IMR-90 (cell line): Measurements from ENCODE around the gene ACOX3. TPM values are rescaled to one million over a fixed set of nuclear protein-coding genes. Genes with fewer than 3 reads are reported as not detected.

Source experiments
- ATAC-seq: fragments of 200-7000 bp; cut with Tn5 transposase; 2 replicates; pipeline ENCODE4 v1.9.1; 2020; ENCODE audit warnings: low read depth, mild to moderate bottlenecking, moderate library complexity
- BruUV-seq: library from RNA; stranded (reverse); fragments of 400-500 nt; replicated peaks from 2 replicates; lab custom pipeline; 2021; lab: Mats Ljungman, UMichigan
- CTCF ChIA-PET: fragments of 300-600 bp; formaldehyde crosslinking; extraction: SDS; loops from one replicate; lab custom pipeline; 2021; ENCODE audit warnings: antibody characterized with exemption; lab: Yijun Ruan, JAX
- POLR2A ChIA-PET: fragments of 300-600 bp; sonication (Branson Sonifier 250); formaldehyde crosslinking; loops from one replicate; lab custom pipeline; 2022; ENCODE audit warnings: antibody characterized with exemption; ENCODE audit not compliant: unreplicated experiment; lab: Charles Lee
- DNase-seq: peaks from one replicate; pipeline ENCODE4 v3.0.0; 2013
- H2AFZ ChIP-seq: replicated peaks from 2 replicates; pipeline ENCODE3; 2013; ENCODE audit warnings: low read length, mild to moderate bottlenecking; ENCODE audit not compliant: poor library complexity
- H2AK5ac ChIP-seq: 2 replicates; pipeline ENCODE4 v1.6.1; 2013; ENCODE audit warnings: low read depth, low read length, inconsistent platforms
- H2AK9ac ChIP-seq: replicated peaks from 2 replicates; pipeline ENCODE3; 2013; ENCODE audit warnings: mild to moderate bottlenecking, low read depth, low read length, moderate library complexity; ENCODE audit not compliant: poor library complexity
- H2BK120ac ChIP-seq: 2 replicates; pipeline ENCODE4 v1.6.1; 2013; ENCODE audit warnings: low read depth, low read length, inconsistent platforms
- H2BK15ac ChIP-seq: 3 replicates; pipeline ENCODE4 v1.6.1; 2013; ENCODE audit warnings: low read depth, low read length, inconsistent platforms
- H2BK20ac ChIP-seq: 2 replicates; pipeline ENCODE4 v1.6.1; 2013; ENCODE audit warnings: low read depth, mild to moderate bottlenecking, inconsistent platforms, low read length, moderate library complexity
- H2BK5ac ChIP-seq: 2 replicates; pipeline ENCODE4 v1.6.1; 2013; ENCODE audit warnings: mild to moderate bottlenecking, low read depth, low read length, inconsistent platforms; ENCODE audit not compliant: poor library complexity, severe bottlenecking
- H3K14ac ChIP-seq: replicated peaks from 2 replicates; pipeline ENCODE4 v1.6.1; 2013; ENCODE audit warnings: low read depth, low read length, inconsistent platforms
- H3K18ac ChIP-seq: 2 replicates; pipeline ENCODE4 v1.6.1; 2013; ENCODE audit warnings: low read depth, low read length, control low read depth
- H3K23ac ChIP-seq: 2 replicates; pipeline ENCODE4 v1.6.1; 2013; ENCODE audit warnings: low read depth, low read length, inconsistent platforms
- H3K27ac ChIP-seq: 2 replicates; pipeline ENCODE4 v1.5.1; 2013; ENCODE audit warnings: mild to moderate bottlenecking, control low read depth, low read length; ENCODE audit not compliant: insufficient read depth
- H3K27me3 ChIP-seq: 2 replicates; pipeline ENCODE4 v1.6.1; 2013; ENCODE audit warnings: low read length; ENCODE audit not compliant: control insufficient read depth, insufficient read depth
- H3K36me3 ChIP-seq: 2 replicates; pipeline ENCODE4 v1.6.1; 2013; ENCODE audit warnings: low read length, mixed read lengths; ENCODE audit not compliant: control insufficient read depth, insufficient read depth
- H3K4ac ChIP-seq: 2 replicates; pipeline ENCODE4 v1.6.1; 2013; ENCODE audit warnings: low read depth, low read length, inconsistent platforms
- H3K4me1 ChIP-seq: 2 replicates; pipeline ENCODE4 v1.6.1; 2013; ENCODE audit warnings: low read length, mixed read lengths; ENCODE audit not compliant: control insufficient read depth, insufficient read depth
- H3K4me2 ChIP-seq: 2 replicates; pipeline ENCODE4 v1.6.1; 2013; ENCODE audit warnings: low read depth, mild to moderate bottlenecking, control low read depth, low read length, moderate library complexity
- H3K4me3 ChIP-seq: 2 replicates; pipeline ENCODE4 v1.5.1; 2013; ENCODE audit warnings: low read depth, mild to moderate bottlenecking, control low read depth, low read length, moderate library complexity; ENCODE audit not compliant: insufficient read depth
- H3K56ac ChIP-seq: 2 replicates; pipeline ENCODE4 v1.6.1; 2013; ENCODE audit warnings: low read length, inconsistent platforms; ENCODE audit not compliant: insufficient read depth; ENCODE audit errors: extremely low read depth
- H3K79me1 ChIP-seq, 2 experiments: 2 replicates each; pipeline ENCODE4 v1.6.1; 2013; ENCODE audit warnings: low read length in 2 of 2, inconsistent platforms in 1 of 2, low read depth in 1 of 2
- H3K9ac ChIP-seq: 2 replicates; pipeline ENCODE4 v1.6.1; 2013; ENCODE audit warnings: low read depth, low read length, control low read depth
- H3K9me1 ChIP-seq: 2 replicates; pipeline ENCODE4 v1.6.1; 2013; ENCODE audit warnings: low read length, inconsistent platforms; ENCODE audit not compliant: insufficient read depth
- H3K9me3 ChIP-seq: 2 replicates; pipeline ENCODE4 v1.6.1; 2013; ENCODE audit warnings: low read length; ENCODE audit not compliant: control insufficient read depth, insufficient read depth
- H4K20me1 ChIP-seq: 2 replicates; pipeline ENCODE4 v1.6.1; 2013; ENCODE audit warnings: low read length, inconsistent platforms; ENCODE audit not compliant: insufficient read depth
- H4K5ac ChIP-seq: 2 replicates; pipeline ENCODE4 v1.6.1; 2013; ENCODE audit warnings: mild to moderate bottlenecking, low read depth, low read length, control low read depth
- H4K8ac ChIP-seq, 2 experiments: 2 replicates each; pipeline ENCODE4 v1.6.1; 2013; ENCODE audit warnings: low read depth in 2 of 2, low read length in 2 of 2, control low read depth in 1 of 2, inconsistent platforms in 1 of 2
- H4K91ac ChIP-seq: 2 replicates; pipeline ENCODE4 v1.6.1; 2013; ENCODE audit warnings: low read depth, low read length, inconsistent platforms; ENCODE audit not compliant: insufficient read depth
- BHLHE40 ChIP-seq: fragments of 150-350 bp; IDR thresholded peaks from 2 replicates; pipeline ENCODE4 v1.6.1; 2016; ENCODE audit warnings: mild to moderate bottlenecking, low read depth, low read length
- CEBPB ChIP-seq: IDR thresholded peaks from 2 replicates; pipeline ENCODE4 v1.6.1; 2012; ENCODE audit warnings: low read depth, low read length, improper control_type of control experiment
- CHD1 ChIP-seq: IDR thresholded peaks from 2 replicates; pipeline ENCODE4 v1.6.1; 2012; ENCODE audit warnings: low read depth, low read length, improper control_type of control experiment
- MAFK ChIP-seq: IDR thresholded peaks from 2 replicates; pipeline ENCODE4 v1.6.1; 2012; ENCODE audit warnings: low read depth, low read length, improper control_type of control experiment
- NFE2L2 ChIP-seq: fragments of 150-350 bp; IDR thresholded peaks from 2 replicates; pipeline ENCODE4 v1.6.1; 2016; ENCODE audit warnings: low read depth, mild to moderate bottlenecking, low read length
- RAD21 ChIP-seq: IDR thresholded peaks from 2 replicates; pipeline ENCODE4 v1.6.1; 2012; ENCODE audit warnings: low read length, improper control_type of control experiment
- RCOR1 ChIP-seq: IDR thresholded peaks from 2 replicates; pipeline ENCODE4 v1.6.1; 2012; ENCODE audit warnings: mild to moderate bottlenecking, low read length, improper control_type of control experiment; ENCODE audit not compliant: insufficient replicate concordance
- RFX5 ChIP-seq: IDR thresholded peaks from 2 replicates; pipeline ENCODE4 v1.8.0; 2012; ENCODE audit warnings: low read depth, mild to moderate bottlenecking, low read length, moderate library complexity
- WGBS, 2 experiments: methylation state at CpG; one replicate each; pipeline versions ENCODE4 v1.1.5 to v1.1.7; 2013; ENCODE audit warnings: missing lambda C conversion rate in 2 of 2; ENCODE audit not compliant: insufficient read length in 1 of 2; ENCODE audit errors: extremely low coverage in 2 of 2; 5-methylcytosine and 5-hydroxymethylcytosine counted together
- dilution Hi-C: fragments of 300-500 bp; cut with HindIII; formaldehyde crosslinking; loops from one replicate; pipeline ENCODE4 v1.14.3; 2018; ENCODE audit warnings: low sequenced_read_pairs; ENCODE audit not compliant: unreplicated experiment
- in situ Hi-C: fragments of 300-500 bp; cut with MboI; formaldehyde crosslinking; loops from 3 replicates; pipeline ENCODE4 v1.14.3; 2019; ENCODE audit warnings: low sequenced_read_pairs, inconsistent platforms, mixed read lengths
- intact Hi-C: fragments of 100-400 bp; cut with micrococcal nuclease; formaldehyde crosslinking; loops from 2 replicates; pipeline ENCODE4 v1.10.0; 2022
- polyA plus RNA-seq, 3 experiments: library from polyadenylated mRNA; depleted of rRNA; stranded (reverse); fragments of >200 nt; gene quantifications; 2 replicates each; pipeline ENCODE4 v1.2.3, GENCODE V29; 2012; ENCODE audit warnings: low replicate concordance in 1 of 3
- total RNA-seq: library from RNA; depleted of rRNA; stranded (reverse); fragments of >200 nt; gene quantifications from 2 replicates; pipeline ENCODE4 v1.2.3, GENCODE V29; 2012
- TF ChIP-seq, protein P1 (sequence below): fragments of 150-350 bp; IDR thresholded peaks from 2 replicates; pipeline ENCODE4 v1.6.1; 2016; ENCODE audit warnings: low read depth, mild to moderate bottlenecking, low read length, moderate library complexity, borderline replicate concordance

Gene ACOX3
- total and polyA plus RNA-seq, 2 of the 4 experiments (the other 2 are of a cell fraction): 15.2 to 25.8 TPM

DNA sequence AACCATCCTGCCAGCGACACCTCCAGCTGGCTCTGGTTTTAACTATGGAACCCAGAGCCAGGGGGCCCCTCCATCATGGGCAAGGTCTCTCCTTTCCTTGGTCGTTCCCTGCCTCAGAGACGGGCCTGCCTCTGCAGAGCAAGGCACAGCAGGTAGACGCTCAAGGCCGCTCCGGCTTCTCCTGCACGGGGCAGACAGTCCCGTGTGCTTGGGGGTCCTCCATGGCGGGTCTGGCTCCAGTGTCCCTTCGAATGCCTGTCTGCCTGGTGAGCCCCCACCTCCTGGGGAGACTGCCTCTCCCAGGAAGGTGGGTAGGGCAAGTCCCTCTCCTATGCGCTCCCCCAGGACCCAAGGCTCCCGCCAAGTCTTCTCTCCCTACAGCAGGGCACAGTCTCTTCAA lies 71.5 kb downstream of the ACOX3 start:
- Histone ChIP-seq H3K27ac (no peak overlapping the region), H4K5ac (no peak overlapping the region), H3K4me3 (no peak overlapping the region), H4K20me1 (no peaks in the 10 kb centered on the region; the same call in 1 of the 2 replicates), H4K91ac (no peak overlapping the region), H2BK20ac (no peak overlapping the region), H2BK5ac (no peak overlapping the region), H2BK120ac (no peak overlapping the region), H3K9me3 (no peaks in the 10 kb centered on the region), H3K27me3 (no peaks in the 10 kb centered on the region), H3K9me1 (no peaks in the 10 kb centered on the region), H3K4me1 (no peaks in the 10 kb centered on the region), H4K8ac (no peak overlapping the region), H3K56ac (no peak overlapping the region), H3K23ac (no peak overlapping the region), H2AK5ac (no peak overlapping the region), H3K4me2 (no peak overlapping the region), H2AFZ (no peak overlapping the region), H3K9ac (no peak overlapping the region), H3K14ac (no peak overlapping the region), H3K36me3 (peaks cover 8% of the 10 kb centered on the region; the same call in 1 of the 2 replicates), H3K79me1 (no peaks in the 10 kb centered on the region), H3K4ac (no peak overlapping the region), H2AK9ac (no peak overlapping the region), H2BK15ac (no peak overlapping the region), H3K18ac (no peak overlapping the region)
- dilution Hi-C loops (no loop called here), in situ Hi-C loops (no loop called here), intact Hi-C loops (no loop called here)
- DNase-seq (no peak), ATAC-seq (no peak)
- WGBS, 2 experiments: 89% methylated on average over 7 of the region's 12 CpGs; no CpG with 5 or more reads in 1 of the 2 experiments
- ChIA-PET POLR2A (no interaction called here), CTCF (no interaction called here)
- TF ChIP-seq RFX5: no peak
- TF ChIP-seq RCOR1: no peak
- TF ChIP-seq, protein P1, sequence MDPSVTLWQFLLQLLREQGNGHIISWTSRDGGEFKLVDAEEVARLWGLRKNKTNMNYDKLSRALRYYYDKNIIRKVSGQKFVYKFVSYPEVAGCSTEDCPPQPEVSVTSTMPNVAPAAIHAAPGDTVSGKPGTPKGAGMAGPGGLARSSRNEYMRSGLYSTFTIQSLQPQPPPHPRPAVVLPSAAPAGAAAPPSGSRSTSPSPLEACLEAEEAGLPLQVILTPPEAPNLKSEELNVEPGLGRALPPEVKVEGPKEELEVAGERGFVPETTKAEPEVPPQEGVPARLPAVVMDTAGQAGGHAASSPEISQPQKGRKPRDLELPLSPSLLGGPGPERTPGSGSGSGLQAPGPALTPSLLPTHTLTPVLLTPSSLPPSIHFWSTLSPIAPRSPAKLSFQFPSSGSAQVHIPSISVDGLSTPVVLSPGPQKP: no peak
- TF ChIP-seq BHLHE40: no peak
- no peak for TF ChIP-seq MAFK
- no peak for TF ChIP-seq NFE2L2
- no peak for TF ChIP-seq RAD21
- TF ChIP-seq CHD1: no peak
- TF ChIP-seq CEBPB: no peak
- BruUV-seq: no TSS peak
